ENCODE results near the gene THAP4. TPM values are rescaled to one million over a fixed set of nuclear protein-coding genes. Genes with fewer than 3 reads are reported as not detected.
"Not testable (repeated sequence)": the region's sequence is repeated elsewhere in the genome, so short reads cannot be mapped to it uniquely, and the experiment has no call there.

THAP4 gene
- total RNA-seq, 2 donors from 2014 or later, result 66.6 to 68.0 TPM

DNA sequence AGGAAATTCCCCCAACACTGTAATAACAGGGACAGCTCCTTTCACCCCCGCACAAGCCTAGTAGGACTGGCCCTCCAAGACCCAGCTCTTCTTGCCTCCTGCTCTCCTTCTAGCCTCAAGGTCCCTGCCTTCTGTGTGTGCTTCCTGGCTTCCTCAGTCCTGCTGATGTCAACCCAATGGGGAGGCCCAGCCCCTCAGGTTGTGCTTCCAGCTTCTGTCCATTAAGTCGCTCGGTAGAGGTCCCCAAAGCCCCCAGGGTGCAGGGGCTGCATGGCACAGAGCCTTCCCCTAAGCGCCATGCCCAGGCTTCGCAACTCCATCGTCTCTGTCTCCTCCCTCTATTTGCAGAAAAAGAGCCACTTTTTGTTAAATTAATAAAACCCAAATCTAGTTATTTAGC lies 39.4 kb downstream of the THAP4 start:
- Histone ChIP-seq H3K4me3 (no peak overlapping the region), H3K27ac (no peak overlapping the region), H3K4me1 (no peaks in the 10 kb centered on the region), H3K9ac (ENCODE audit: low read depth in 2 of 2, low read length in 2 of 2) (no peak overlapping the region), H3K9me3 (no peaks in the 10 kb centered on the region), H3K36me3 (peaks cover 5% of the 10 kb centered on the region), H3K27me3 (no peaks in the 10 kb centered on the region)
- intact Hi-C loops (cut with DNase I), result no loop called here
- no peak for DNase-seq
- TF ChIP-seq, protein P1, sequence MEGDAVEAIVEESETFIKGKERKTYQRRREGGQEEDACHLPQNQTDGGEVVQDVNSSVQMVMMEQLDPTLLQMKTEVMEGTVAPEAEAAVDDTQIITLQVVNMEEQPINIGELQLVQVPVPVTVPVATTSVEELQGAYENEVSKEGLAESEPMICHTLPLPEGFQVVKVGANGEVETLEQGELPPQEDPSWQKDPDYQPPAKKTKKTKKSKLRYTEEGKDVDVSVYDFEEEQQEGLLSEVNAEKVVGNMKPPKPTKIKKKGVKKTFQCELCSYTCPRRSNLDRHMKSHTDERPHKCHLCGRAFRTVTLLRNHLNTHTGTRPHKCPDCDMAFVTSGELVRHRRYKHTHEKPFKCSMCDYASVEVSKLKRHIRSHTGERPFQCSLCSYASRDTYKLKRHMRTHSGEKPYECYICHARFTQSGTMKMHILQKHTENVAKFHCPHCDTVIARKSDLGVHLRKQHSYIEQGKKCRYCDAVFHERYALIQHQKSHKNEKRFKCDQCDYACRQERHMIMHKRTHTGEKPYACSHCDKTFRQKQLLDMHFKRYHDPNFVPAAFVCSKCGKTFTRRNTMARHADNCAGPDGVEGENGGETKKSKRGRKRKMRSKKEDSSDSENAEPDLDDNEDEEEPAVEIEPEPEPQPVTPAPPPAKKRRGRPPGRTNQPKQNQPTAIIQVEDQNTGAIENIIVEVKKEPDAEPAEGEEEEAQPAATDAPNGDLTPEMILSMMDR (IDR thresholded peaks at IDR 0.05), result no peak

DNA sequence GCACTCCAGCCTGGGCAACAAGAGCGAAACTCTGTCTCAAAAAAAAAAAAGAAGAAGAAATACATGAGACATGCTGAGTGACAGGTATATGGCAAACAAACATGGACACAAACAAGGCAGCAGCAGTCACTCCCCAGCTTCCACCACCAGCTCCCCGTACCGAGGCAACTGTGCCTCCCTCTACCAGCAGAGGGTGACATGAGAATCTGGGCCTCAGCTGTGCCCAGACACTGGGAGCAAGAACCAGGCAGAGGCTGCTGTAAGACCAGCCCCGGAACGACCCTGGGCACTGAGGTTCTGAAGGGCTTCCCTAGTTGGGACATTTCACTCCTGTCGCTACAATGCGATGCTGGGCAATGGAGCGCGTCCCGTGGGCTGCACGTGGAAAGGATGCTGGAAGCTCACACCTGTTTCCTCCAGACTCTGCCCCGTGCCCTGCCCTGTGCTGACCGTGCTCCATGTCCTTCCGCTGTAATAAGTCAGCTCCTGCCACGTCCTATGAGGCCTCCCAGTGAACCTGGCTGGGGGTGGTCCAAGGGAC lies 41.3 kb downstream of the THAP4 start:
- DNase-seq, result no peak
- intact Hi-C loops (cut with DNase I), result no loop called here
- no peaks in the 10 kb centered on the region for H3K4me1 ChIP-seq
- H3K27me3 ChIP-seq, result no peaks in the 10 kb centered on the region
- no peak overlapping the region for H3K4me3 ChIP-seq
- no peaks in the 10 kb centered on the region for H3K9me3 ChIP-seq
- peaks cover 5% of the 10 kb centered on the region for H3K36me3 ChIP-seq
- no peak overlapping the region for H3K9ac ChIP-seq (ENCODE audit: low read depth in 2 of 2, low read length in 2 of 2)
- no peak overlapping the region for H3K27ac ChIP-seq
- TF ChIP-seq, protein P1 (IDR thresholded peaks at IDR 0.05), result no peak

DNA sequence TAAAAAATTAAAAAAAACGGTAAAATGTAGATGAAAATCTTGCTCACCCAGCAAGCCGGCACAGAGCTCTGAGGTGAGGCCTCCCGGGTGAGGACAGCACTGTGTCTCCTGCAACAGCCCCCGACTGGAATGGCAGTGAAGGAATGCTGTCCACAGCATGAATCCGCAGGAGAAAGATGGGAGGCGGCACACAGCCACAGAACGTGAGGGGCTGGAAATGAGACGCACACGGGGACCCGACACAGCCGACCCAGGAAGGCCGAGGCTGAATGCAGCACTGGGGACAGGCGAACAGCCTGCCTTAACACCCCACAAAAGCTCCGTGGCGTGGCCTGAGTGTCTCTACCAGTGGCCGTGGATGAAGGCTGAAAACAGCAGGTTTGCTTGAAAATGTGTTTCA lies 43.7 kb downstream of the THAP4 start:
- intact Hi-C loops (cut with DNase I), result no loop called here
- H3K9me3 ChIP-seq, result no peaks in the 10 kb centered on the region
- DNase-seq, result no peak
- H3K4me1 ChIP-seq, result no peaks in the 10 kb centered on the region
- no peak overlapping the region for H3K4me3 ChIP-seq
- TF ChIP-seq, protein P1 (IDR thresholded peaks at IDR 0.05), result no peak
- H3K27me3 ChIP-seq, result no peaks in the 10 kb centered on the region
- peaks cover 5% of the 10 kb centered on the region for H3K36me3 ChIP-seq
- no peak overlapping the region for H3K27ac ChIP-seq
- H3K9ac ChIP-seq (ENCODE audit: low read depth in 2 of 2, low read length in 2 of 2), result no peak overlapping the region

DNA sequence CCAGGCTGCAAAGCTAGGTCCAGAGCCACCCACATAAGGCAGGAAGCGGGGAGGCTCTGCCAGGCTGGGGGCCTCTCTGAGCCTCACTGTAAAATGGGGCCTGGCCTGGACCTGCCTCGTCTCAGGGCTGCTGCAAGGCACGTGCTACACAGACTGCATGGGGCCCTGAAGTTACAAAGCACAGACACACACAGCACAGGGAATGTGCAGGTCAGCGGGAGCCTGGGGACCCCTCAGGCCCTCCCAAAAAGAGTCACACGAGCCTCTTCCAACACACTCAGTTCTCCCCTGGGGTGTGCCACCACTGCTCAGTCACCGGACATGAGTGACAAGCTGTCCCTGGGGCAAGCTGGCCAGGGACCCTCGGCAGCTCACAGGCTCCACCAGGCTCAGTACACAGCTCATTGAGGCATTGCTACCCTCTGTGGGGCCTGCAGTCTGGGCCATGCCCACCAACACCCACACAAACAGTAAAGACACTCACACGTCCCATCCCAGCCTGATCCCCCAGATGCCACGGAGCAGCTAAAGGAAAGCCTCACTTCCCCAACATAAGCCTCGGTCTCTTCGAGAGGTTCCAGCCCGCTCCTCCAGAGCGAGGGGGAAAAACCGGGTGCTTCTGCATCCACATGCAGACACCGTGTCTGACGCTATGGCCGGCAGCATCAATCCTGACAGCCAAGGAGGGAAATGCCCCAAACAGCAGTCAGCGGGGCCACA lies 44.7 kb downstream of the THAP4 start:
- TF ChIP-seq, protein P1 (IDR thresholded peaks at IDR 0.05), result no peak
- H3K27me3 ChIP-seq, result no peaks in the 10 kb centered on the region
- H3K36me3 ChIP-seq, result peaks cover 5% of the 10 kb centered on the region

DNA sequence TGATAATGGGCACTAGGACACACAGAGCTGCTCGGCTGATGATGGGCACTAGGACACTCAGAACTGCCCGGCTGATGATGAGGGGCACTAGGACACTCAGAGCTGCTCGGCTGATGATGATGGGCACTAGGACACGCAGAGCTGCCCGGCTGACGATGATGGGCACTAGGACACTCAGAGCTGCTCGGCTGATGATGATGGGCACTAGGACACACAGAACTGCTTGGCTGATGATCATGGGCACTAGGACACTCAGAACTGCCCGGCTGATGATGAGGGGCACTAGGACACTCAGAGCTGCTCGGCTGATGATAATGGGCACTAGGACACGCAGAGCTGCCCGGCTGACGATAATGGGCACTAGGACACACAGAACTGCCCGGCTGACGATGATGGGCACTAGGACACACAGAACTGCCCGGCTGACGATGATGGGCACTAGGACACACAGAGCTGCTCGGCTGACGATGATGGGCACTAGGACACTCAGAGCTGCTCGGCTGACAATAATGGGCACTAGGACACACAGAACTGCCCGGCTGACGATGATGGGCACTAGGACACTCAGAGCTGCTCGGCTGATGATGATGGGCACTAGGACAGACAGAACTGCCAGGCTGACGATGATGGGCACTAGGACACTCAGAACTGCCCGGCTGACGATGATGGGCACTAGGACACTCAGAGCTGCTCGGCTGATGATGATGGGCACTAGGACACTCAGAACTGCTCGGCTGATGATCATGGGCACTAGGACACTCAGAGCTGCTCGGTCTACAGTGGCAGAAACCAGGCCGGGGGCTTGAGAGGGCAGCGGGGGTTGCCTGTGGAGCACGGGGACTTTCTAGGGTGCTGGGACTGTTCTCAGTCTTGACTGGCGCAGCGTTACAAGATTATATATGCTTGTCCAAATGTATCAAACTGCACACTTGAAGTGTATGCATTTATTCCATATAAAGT lies 46.2 kb downstream of the THAP4 start:
- H3K27me3 ChIP-seq; H3K36me3 ChIP-seq; H3K4me1 ChIP-seq; DNase-seq; H3K9me3 ChIP-seq; H3K27ac ChIP-seq; H3K9ac ChIP-seq (ENCODE audit: low read depth in 2 of 2, low read length in 2 of 2); H3K4me3 ChIP-seq; intact Hi-C loops (cut with DNase I): not testable (repeated sequence)

More for the DNA sequence above, 44.7 kb downstream of the THAP4 start:
- DNase-seq, result no peak
- H3K4me3 ChIP-seq, result no peak overlapping the region
- intact Hi-C loops (cut with DNase I), result no loop called here
- H3K4me1 ChIP-seq, result no peaks in the 10 kb centered on the region
- no peak overlapping the region for H3K9ac ChIP-seq (ENCODE audit: low read depth in 2 of 2, low read length in 2 of 2)
- H3K27ac ChIP-seq, result no peak overlapping the region
- no peaks in the 10 kb centered on the region for H3K9me3 ChIP-seq

DNA sequence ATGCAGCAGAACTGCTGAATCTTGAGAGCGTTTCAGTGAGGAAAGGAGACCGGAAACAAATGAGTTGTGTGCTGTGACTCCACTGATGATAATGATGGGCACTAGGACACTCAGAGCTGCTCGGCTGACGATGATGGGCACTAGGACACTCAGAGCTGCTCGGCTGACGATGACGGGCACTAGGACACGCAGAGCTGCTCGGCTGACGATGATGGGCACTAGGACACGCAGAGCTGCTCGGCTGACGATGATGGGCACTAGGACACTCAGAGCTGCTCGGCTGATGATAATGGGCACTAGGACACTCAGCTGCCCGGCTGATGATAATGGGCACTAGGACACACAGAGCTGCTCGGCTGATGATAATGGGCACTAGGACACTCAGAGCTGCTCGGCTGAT lies 47.1 kb downstream of the THAP4 start:
- H3K4me3 ChIP-seq; H3K27me3 ChIP-seq; H3K9ac ChIP-seq (ENCODE audit: low read depth in 2 of 2, low read length in 2 of 2); H3K4me1 ChIP-seq; H3K9me3 ChIP-seq; H3K36me3 ChIP-seq; DNase-seq; H3K27ac ChIP-seq; intact Hi-C loops (cut with DNase I): not testable (repeated sequence)
